ENCODE measurements around the gene ATF1.
"Not testable (repeated sequence)": the region's sequence is repeated elsewhere in the genome, so short reads cannot be mapped to it uniquely, and the experiment has no call there.

ATF1 gene

GRCh38 chr12:50868881-50869280, 105.0 kb downstream of the ATF1 start:
- not testable (repeated sequence) for DNase-seq

Data from fibroblast of upper back skin (primary cell).